DND-41 (cell line): ENCODE measurements around the gene MCF2L2.

Experiments
- EZH2 ChIP-seq: IDR thresholded peaks from 3 replicates; pipeline ENCODE4 v1.6.1; 2012; ENCODE audit warnings: borderline replicate concordance, low read depth, mild to moderate bottlenecking, moderate library complexity, low read length, inconsistent platforms; ENCODE audit not compliant: severe bottlenecking
- TF ChIP-seq, protein P1 (sequence below): IDR thresholded peaks from 2 replicates; pipeline ENCODE4 v1.5.1; 2012; ENCODE audit warnings: borderline replicate concordance, low read length, moderate library complexity, mild to moderate bottlenecking; ENCODE audit not compliant: poor library complexity, severe bottlenecking; ENCODE audit errors: extremely low read depth

- TF ChIP-seq, protein P1, sequence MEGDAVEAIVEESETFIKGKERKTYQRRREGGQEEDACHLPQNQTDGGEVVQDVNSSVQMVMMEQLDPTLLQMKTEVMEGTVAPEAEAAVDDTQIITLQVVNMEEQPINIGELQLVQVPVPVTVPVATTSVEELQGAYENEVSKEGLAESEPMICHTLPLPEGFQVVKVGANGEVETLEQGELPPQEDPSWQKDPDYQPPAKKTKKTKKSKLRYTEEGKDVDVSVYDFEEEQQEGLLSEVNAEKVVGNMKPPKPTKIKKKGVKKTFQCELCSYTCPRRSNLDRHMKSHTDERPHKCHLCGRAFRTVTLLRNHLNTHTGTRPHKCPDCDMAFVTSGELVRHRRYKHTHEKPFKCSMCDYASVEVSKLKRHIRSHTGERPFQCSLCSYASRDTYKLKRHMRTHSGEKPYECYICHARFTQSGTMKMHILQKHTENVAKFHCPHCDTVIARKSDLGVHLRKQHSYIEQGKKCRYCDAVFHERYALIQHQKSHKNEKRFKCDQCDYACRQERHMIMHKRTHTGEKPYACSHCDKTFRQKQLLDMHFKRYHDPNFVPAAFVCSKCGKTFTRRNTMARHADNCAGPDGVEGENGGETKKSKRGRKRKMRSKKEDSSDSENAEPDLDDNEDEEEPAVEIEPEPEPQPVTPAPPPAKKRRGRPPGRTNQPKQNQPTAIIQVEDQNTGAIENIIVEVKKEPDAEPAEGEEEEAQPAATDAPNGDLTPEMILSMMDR, result no peak
- no peak for TF ChIP-seq EZH2
Measured at GRCh38 chr3:183410280-183410679, 18.1 kb downstream of the MCF2L2 start.
